T-helper 2 cell treated with Interferon-gamma antibody and Interleukin-4, amounts not matched to agents 100 ng/mL and 5 ng/mL, for 36 hours (primary cell): ENCODE measurements around the gene CLCN1. TPM values are rescaled to one million over a fixed set of nuclear protein-coding genes. Genes with fewer than 3 reads are reported as not detected.

ENCODE experiments used
- intact Hi-C: fragments of 100-400 bp; cut with micrococcal nuclease; formaldehyde crosslinking; loops from one replicate; pipeline ENCODE4 v1.15.1; 2023
- total RNA-seq: library from RNA; stranded (reverse); gene quantifications from 2 replicates; pipeline ENCODE4 v1.2.3, GENCODE V29; 2022

Gene CLCN1
- total RNA-seq, 1 donor from 2014 or later: not detected

GRCh38 chr7:143362131-143363015 lies 46.5 kb downstream of the CLCN1 start, which contains the start of gene FAM131B:
FAM131B (minus strand) TSS chr7:143362713; CDS start chr7:143362603, 110 bp downstream.
- intact Hi-C loops: loop anchor here (1.0 to 10.0 kb wide), 3 partner anchors 17 to 120 kb away; no protein-coding TSS in a partner anchor

GRCh38 chr7:143363016-143363937 lies 47.4 kb downstream of the CLCN1 start:
- intact Hi-C loops: loop anchor here (5.0 to 10.0 kb wide), 2 partner anchors 52 to 121 kb away; no protein-coding TSS in a partner anchor

GRCh38 chr7:143367972-143368371 lies 52.1 kb downstream of the CLCN1 start:
- intact Hi-C loops: loop anchor here (10.0 kb wide), 1 partner anchor 47 kb away; no protein-coding TSS in a partner anchor

DNA sequence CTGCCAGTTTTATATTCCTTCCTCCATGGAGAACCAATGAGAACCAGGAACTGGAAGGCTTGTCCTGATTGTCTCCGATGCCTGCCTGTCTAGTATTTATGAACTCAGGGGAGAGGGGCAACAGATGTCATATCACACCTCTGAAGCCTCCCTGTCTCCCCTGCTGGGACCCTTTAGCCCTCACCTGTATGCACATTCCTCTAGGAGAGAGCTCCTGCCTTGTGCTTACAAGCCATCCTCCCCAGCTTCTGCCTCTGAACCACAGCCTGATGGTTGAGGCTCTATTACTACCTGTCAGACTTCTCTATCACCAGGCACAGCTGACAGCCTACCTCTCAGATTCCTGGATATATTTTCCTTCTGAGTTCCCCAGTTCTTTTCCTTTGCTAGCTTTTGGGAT lies 52.5 kb downstream of the CLCN1 start:
- intact Hi-C loops: loop anchor here (10.0 kb wide), 1 partner anchor 46 kb away; no protein-coding TSS in a partner anchor

DNA sequence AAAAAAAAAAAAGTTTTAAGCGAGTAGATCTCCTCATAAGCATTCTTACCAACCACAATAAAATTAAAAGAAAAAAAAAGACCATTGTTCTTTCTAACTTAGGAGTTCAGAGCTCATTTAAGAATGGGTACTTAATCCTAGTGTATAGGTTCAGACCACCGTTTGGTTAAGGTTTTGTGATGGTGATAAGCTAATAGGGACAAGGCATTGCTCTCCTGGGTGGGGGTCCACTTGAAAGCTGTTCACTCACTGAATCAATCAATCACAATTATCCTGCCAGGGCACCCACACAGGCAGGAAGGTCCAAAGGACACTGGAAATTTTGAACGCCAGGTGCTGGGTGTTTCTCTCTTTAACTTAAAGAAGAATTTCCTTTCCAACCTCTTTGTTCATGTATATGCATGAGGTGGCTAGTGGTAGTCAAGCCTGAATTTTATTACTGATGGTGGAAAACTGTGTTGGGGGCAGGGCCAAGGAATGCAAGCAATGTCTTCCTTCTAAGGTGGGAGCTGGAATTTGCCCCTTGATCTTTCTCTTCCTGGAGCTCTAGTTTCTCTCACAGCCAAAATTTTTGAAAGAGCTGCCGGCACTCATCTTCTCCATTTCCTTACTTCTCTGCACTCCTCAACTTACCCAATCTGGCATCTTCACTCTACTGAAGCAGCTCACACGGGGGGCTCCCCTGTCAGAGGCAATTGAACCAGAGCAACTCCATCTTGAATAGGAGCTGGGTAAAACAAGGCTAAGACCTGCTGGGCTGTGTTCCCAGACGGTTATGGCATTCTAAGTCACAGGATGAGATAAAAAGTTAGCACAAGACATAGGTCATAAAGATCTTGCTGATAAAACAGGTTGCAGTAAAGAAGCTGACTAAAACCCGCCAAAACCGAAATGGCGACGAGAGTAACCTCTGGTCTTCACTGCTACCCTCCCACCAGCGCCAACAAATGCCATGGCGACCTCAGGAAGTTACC lies 54.1 kb downstream of the CLCN1 start:
- intact Hi-C loops: loop anchor here (10.0 kb wide), 1 partner anchor 45 kb away; no protein-coding TSS in a partner anchor

DNA sequence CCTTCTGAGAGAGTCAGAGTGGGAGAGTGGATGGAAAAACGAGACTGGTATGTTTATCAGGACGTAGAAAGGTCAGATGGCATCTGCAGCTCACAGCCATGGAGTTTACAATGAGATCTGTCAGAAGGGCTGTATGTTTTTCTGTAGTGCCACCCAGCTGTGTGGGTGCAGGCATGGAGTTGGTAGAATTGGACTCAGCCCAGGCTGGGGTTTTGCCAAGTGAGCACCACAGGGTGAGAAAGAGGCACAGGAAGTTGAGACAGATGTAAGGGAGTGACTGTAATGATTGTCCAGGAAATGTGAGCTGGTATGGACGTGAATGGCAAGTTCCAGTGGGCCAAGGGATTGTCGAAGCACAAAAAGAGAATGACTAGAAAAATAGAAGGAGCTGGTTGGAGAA lies 56.2 kb downstream of the CLCN1 start:
- intact Hi-C loops: no loop called here

DNA sequence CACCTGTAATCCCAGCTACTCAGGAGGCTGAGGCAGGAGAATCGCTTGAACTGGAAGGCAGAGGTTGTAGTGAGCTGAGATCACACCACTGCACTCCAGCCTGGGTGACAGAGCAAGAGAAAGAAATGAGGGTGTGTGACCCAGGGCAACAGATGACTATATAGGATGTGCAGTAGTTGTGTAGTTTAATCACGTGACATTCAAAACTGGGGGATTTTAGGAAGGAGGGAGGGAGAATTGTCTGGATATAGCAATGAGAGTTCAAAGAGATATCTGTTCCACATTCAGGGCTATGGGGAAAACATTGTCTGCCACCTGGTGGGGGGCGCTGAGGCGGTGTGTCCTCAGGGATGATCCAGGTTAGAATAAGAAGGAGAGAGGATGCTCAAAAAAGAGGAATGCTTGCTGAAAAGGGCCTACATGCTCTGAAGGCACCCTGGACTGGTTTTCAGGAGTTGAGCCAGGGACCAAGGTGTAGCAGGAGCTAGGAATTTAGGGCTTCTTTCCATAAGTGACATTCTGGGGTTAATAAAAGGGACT lies 57.4 kb downstream of the CLCN1 start:
- intact Hi-C loops: no loop called here

DNA sequence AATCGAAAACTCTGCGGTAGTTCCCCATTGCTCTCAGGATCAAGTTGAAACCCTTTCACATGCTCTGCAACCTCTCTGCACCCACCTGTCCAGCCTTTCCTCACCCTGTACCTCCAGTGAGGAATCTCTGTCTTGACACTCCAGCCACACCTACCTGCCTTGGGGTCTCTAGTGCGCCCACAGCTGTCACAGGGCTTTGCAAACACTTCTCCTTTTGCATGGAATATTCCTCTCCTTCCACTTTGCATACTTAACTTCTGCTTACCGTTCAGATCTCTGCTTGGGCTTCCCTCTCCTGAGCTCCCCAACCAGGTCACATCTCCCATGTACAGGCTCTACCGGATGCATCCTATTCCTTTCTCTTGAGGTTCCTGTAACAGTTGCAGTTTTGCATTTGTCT lies 58.6 kb downstream of the CLCN1 start:
- intact Hi-C loops: no loop called here

DNA sequence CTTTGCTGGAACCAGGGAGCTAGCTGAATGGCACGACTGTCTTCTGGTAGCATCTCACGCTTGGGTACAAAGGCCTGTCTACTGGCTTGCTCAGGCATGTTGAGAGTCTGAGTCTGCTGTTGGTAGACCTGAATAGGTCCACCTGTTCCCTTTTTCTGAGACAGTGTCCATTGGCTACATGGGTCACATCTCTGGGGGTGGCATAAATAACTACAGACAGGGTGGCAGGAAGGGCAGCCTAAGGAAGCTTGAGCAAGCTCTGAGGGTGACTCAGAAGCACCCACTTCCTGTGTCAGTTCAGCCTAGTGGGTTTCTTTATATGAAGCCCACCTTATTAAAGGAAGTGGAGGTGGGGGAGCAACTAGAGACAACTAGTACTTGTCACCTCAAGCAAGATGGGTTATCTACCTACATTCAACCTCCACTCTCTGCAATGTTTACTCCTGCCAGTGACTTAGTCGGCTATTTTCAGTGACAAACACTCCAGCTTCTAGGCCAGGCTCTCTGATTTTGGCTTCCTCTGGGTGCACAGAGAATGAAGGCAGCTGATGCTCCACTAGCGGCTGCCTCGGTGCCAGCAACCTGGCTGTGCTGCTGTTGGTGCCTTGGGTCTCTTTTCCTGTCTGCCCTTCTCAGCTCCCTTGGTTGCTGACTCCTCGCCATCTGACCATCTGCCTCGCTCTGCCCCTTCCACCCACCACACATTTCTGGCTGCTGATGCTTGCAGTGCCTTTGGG lies 59.6 kb downstream of the CLCN1 start:
- intact Hi-C loops: no loop called here

GRCh38 chr7:143376396-143376795 lies 60.5 kb downstream of the CLCN1 start:
- intact Hi-C loops: no loop called here

- intact Hi-C loops: loop anchor here (1.0 to 10.0 kb wide), 7 partner anchors 17 to 1455 kb away; partner anchors contain the start of genes EPHA1, FAM131B and TPK1
Observed at GRCh38 chr7:143379611-143380259, 63.8 kb downstream of the CLCN1 start.

DNA sequence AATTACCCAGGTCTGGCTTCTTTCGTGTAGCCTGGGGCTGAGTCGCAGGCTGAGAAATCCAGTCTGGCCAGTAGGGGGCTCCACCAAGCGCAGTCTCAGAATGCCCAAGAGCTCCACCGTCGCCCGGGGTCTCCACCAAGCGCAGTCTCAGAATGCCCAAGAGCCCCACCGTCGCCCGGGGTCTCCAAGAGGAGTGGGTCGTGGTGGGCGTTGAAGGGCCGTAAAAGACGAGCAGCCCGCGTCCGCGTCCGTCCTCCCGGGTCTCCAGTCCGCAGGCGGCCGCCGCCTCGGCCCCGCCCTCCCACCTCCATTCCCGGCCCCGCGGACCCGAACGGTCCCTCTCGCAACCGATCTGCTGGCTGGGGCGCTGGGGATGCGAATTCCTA lies 64.3 kb downstream of the CLCN1 start:
- intact Hi-C loops: loop anchor here (1.0 to 10.0 kb wide), 6 partner anchors 29 to 1455 kb away; partner anchors contain the start of genes EPHA1 and TPK1

- intact Hi-C loops: loop anchor here (1.0 to 10.0 kb wide), 9 partner anchors 28 to 1454 kb away; partner anchors contain the start of genes CASP2, EPHA1, GSTK1 and TPK1
Observed at GRCh38 chr7:143380646-143381426, 64.9 kb downstream of the CLCN1 start, which contains the start of gene ZYX. ZYX (plus strand) TSS chr7:143381345; CDS start chr7:143381572, 227 bp downstream.

DNA sequence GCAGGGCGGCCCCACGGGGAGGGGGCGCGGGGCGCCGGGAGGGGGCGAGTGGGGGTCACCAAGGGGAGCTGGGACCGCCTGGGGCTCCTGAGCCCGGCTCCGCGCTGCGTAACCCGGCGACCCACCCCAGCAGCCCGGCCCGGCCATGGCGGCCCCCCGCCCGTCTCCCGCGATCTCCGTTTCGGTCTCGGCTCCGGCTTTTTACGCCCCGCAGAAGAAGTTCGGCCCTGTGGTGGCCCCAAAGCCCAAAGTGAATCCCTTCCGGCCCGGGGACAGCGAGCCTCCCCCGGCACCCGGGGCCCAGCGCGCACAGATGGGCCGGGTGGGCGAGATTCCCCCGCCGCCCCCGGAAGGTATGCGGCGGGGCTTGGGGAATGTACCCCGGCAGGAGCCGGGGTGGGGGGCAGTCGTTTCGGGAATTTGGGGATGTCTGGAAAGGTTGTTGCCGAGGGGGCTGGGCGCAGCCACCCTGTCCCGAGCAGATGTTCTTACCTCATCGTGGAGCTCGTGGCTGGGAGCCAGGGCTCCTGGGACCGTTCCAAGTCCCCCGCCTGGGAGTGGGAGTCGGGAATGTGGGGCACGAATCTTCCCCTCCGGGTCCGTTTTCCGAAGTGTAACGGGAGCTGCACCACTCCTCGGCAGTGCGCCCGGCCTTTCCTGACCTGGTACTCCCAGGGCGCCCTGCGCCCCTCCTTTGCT lies 65.7 kb downstream of the CLCN1 start:
- intact Hi-C loops: loop anchor here (1.0 to 10.0 kb wide), 8 partner anchors 27 to 1453 kb away; partner anchors contain the start of genes CASP2, EPHA1, GSTK1 and TPK1

DNA sequence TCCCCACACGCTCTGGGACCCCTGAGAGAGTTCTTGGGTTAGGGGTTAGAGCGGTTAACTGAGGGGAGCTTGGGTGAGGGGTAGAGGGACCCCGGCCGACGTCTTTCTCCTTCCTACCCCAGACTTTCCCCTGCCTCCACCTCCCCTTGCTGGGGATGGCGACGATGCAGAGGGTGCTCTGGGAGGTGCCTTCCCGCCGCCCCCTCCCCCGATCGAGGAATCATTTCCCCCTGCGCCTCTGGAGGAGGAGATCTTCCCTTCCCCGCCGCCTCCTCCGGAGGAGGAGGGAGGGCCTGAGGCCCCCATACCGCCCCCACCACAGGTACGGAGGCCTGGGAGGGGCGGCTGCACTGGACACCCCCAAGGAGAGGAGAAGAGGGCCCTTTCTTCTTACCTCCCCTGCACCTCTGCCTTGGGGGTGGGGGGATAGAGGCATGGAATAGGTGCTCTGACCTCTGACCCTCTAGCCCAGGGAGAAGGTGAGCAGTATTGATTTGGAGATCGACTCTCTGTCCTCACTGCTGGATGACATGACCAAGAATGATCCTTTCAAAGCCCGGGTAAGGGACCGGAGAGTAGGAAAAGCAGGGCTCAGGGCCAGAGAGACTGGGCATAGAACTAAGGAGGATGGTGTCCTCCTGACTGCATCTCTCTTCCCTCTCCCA lies 66.3 kb downstream of the CLCN1 start:
- intact Hi-C loops: loop anchor here (10.0 kb wide), 1 partner anchor 1453 kb away; the partner anchor contains the start of gene TPK1
